Fibroblast of peridontal ligament (primary cell): Measurements from ENCODE around the gene ZBTB38.
A peak's percentile ranks its signal among the peaks of the same experiment; 100 is the strongest.

Experiments
- DNase-seq: peaks from one replicate; pipeline ENCODE4 v3.0.0-alpha.2; 2010; ENCODE audit errors: extremely low read depth

Gene ZBTB38

GRCh38 chr3:141337523-141337854, 30.8 kb upstream of the ZBTB38 start:
- no peak for DNase-seq

- DNase-seq = no peak
Observed at GRCh38 chr3:141337991-141338390, 30.3 kb upstream of the ZBTB38 start.

GRCh38 chr3:141338881-141339280, 29.4 kb upstream of the ZBTB38 start:
- no peak for DNase-seq

GRCh38 chr3:141341536-141341935, 26.8 kb upstream of the ZBTB38 start:
- no peak for DNase-seq

- DNase-seq = no peak
Observed at GRCh38 chr3:141342386-141342785, 25.9 kb upstream of the ZBTB38 start.

- no peak for DNase-seq
Observed at GRCh38 chr3:141343077-141343476, 25.2 kb upstream of the ZBTB38 start.

- no peak for DNase-seq
Observed at GRCh38 chr3:141343865-141344271, 24.4 kb upstream of the ZBTB38 start.

GRCh38 chr3:141345528-141345927, 22.8 kb upstream of the ZBTB38 start:
- DNase-seq = no peak

GRCh38 chr3:141346007-141346406, 22.3 kb upstream of the ZBTB38 start:
- DNase-seq = no peak

- no peak for DNase-seq
Observed at GRCh38 chr3:141346418-141346817, 21.9 kb upstream of the ZBTB38 start.

GRCh38 chr3:141346839-141347238, 21.5 kb upstream of the ZBTB38 start:
- DNase-seq = no peak

GRCh38 chr3:141348837-141349236, 19.5 kb upstream of the ZBTB38 start:
- no peak for DNase-seq

GRCh38 chr3:141349711-141350110, 18.6 kb upstream of the ZBTB38 start:
- DNase-seq = no peak

- no peak for DNase-seq
Observed at GRCh38 chr3:141350666-141351065, 17.6 kb upstream of the ZBTB38 start.

GRCh38 chr3:141352262-141352984, 15.9 kb upstream of the ZBTB38 start:
- DNase-seq = no peak

- DNase-seq = no peak
Observed at GRCh38 chr3:141353652-141354495, 14.4 kb upstream of the ZBTB38 start.

GRCh38 chr3:141354517-141354916, 13.8 kb upstream of the ZBTB38 start:
- no peak for DNase-seq

- no peak for DNase-seq
Observed at GRCh38 chr3:141355242-141355641, 13.1 kb upstream of the ZBTB38 start.

- DNase-seq = no peak
Observed at GRCh38 chr3:141356046-141356445, 12.3 kb upstream of the ZBTB38 start.

- peak; percentile 91 for DNase-seq
Observed at GRCh38 chr3:141360888-141361598, 7.3 kb upstream of the ZBTB38 start.

- no peak for DNase-seq
Observed at GRCh38 chr3:141362736-141363135, 5.6 kb upstream of the ZBTB38 start.

- DNase-seq = no peak
Observed at GRCh38 chr3:141365201-141365600, 3.1 kb upstream of the ZBTB38 start.
